SK-N-SH (cell line): ENCODE data around the gene FAAP24.

Experiments used
- CTCF ChIP-seq: fragments of 200-600 bp; sonication (generic); IDR thresholded peaks from 2 replicates; pipeline ENCODE4 v1.6.1; 2017; ENCODE audit warnings: antibody characterized with exemption, mild to moderate bottlenecking, moderate library complexity
- NFIC ChIP-seq: IDR thresholded peaks from 2 replicates; pipeline ENCODE4 v1.4.0; 2012; ENCODE audit warnings: borderline replicate concordance
- RAD21 ChIP-seq: IDR thresholded peaks from 2 replicates; pipeline ENCODE4 v1.6.1; 2012; ENCODE audit warnings: mild to moderate bottlenecking, low read length
- TF ChIP-seq, protein P1 (sequence below): IDR thresholded peaks from 2 replicates; pipeline ENCODE4 v1.6.1; 2012; ENCODE audit warnings: mild to moderate bottlenecking, low read depth, low read length, moderate library complexity

DNA sequence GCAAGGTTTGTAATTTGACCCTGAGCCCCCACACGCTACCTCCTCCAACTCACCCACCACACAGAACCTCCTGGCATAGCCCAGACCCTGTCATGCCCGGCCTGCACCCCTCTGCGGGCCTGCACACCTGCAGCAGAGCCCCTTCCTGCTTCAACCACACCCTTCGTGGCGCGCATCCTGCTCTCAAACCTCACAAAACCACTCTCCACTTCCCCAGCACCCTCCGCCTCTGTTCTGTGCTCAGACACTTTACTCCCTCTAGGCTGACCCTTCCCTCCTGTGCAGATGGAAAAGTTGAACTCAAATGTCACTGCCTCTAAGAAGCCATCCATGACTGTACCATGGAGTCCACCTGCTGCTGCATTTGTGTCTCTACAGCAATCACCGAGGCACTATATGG is 28.5 kb downstream of the FAAP24 start:
- TF ChIP-seq CTCF (no peak), RAD21 (no peak), NFIC (no peak)
- TF ChIP-seq, protein P1, sequence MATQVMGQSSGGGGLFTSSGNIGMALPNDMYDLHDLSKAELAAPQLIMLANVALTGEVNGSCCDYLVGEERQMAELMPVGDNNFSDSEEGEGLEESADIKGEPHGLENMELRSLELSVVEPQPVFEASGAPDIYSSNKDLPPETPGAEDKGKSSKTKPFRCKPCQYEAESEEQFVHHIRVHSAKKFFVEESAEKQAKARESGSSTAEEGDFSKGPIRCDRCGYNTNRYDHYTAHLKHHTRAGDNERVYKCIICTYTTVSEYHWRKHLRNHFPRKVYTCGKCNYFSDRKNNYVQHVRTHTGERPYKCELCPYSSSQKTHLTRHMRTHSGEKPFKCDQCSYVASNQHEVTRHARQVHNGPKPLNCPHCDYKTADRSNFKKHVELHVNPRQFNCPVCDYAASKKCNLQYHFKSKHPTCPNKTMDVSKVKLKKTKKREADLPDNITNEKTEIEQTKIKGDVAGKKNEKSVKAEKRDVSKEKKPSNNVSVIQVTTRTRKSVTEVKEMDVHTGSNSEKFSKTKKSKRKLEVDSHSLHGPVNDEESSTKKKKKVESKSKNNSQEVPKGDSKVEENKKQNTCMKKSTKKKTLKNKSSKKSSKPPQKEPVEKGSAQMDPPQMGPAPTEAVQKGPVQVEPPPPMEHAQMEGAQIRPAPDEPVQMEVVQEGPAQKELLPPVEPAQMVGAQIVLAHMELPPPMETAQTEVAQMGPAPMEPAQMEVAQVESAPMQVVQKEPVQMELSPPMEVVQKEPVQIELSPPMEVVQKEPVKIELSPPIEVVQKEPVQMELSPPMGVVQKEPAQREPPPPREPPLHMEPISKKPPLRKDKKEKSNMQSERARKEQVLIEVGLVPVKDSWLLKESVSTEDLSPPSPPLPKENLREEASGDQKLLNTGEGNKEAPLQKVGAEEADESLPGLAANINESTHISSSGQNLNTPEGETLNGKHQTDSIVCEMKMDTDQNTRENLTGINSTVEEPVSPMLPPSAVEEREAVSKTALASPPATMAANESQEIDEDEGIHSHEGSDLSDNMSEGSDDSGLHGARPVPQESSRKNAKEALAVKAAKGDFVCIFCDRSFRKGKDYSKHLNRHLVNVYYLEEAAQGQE, result no peak
